ENCODE data around the gene TYK2.
"Not testable (repeated sequence)": the region's sequence is repeated elsewhere in the genome, so short reads cannot be mapped to it uniquely, and the experiment has no call there.

The TYK2 gene

DNA sequence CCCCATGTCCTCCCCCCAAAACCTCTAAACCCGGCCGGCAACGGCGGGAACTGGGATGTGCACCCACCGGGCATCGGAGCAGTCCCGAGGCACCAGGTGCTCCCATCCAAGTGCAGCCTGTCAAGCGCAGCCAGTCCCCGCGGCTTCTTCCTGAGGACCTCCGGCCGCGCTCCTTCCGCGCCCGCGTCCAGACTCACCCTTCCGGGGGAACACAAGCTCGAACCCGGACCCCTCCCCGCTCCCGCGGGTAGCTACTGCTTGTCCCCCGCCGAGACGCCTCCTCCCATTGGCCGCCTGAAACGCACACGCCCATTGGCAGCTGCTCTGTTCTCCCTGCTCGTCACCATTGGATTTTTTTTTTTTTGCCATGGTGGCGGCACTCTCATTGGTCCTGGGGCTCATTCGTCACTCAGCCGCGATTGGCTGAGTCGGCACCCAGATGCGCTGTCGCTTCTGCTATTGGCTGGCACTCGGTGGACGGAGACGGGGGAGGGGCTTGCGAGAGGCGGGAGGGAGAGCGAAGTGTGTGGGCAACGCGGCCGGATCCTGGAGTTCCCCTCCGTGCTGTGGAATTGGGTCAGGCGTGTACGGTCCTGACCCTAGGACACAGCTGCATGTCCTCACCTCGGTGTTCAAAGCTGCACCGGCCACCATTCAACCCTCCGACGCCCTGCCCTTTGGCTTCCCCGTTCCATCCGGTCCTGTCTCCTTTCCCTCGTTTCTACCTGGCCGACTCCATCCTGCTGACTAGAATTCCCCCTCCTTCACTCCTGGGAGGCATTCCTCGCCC lies at the start of gene TYK2:
Gene TYK2, minus strand, starts transcription at position 260 of the 790 bp plus-strand sequence. CDS start 2,166 bp downstream, outside the sequence.
- peak; percentile 99 for DNase-seq (ENCODE audit: low spot score)

DNA sequence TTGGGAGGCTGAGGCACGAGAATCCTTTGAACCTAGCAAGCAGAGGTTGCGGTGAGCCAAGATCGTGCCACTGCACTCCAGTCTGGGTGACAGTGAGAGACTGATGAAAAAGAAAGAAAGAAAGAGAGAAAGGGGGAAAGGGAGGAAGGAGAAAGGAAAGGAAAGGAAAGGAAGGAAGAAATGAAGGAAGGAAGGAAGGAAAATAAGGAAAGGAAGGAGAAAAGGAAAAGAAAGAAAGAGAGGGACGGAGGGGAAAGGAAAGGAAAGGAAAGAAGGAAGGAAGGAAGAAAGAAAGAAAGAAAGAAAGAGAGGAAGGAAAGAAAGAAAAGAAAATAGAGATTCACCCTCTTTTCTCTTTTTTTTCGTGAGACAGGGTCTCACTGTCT lies 48.6 kb upstream of the TYK2 start:
- no peak for DNase-seq (ENCODE audit: low spot score)

DNA sequence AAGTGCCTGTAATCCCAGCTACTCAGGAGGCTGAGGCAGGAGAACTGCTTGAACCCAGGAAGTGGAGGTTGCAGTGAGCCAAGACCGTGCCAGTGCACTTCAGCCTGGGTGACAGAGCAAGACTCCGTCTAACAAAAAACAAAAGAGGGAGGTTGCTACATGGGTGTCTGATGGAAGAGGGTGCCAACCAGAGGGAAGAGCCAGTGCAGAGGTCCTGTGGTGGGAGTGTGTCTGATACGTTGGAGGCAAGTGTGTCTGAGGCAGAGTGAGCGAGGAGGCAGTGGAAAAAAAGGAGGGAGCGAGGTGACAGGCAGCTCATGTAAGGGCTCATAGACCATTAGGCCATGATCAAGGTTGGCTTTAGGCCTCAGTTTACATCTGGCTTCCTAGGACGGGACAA lies 46.8 kb upstream of the TYK2 start:
- no peak for DNase-seq (ENCODE audit: low spot score)

DNA sequence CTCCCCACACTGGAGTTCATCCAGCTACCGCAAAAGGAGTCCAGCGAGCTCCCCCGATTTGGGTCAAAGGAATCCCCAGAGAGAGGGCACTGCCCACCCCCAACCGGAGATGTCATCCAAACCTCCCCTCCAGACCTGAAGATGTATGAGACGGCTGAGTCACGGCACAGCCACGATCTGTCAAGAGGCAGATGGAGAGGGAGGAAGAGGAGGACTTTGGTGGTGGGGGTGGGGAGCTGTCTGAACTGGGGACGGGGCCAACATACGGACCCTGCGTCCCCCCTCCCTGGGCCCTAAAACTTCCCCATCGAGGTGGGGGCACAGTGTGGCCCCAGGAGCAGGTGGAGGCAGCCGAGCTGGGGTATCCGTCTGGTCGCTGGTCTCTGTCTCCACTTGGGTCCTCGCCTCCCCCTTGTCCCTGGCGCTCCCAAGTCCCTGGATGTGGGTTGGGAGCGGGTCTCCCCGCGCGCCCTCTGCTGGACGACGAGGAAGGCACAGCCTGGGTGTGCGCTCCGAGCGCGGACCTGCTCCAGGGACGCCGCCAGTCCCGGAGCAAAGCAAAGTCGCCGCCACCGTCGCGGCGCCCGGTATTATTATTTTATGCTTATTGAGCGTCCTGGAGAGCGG lies 43.8 kb upstream of the TYK2 start:
- DNase-seq (ENCODE audit: low spot score) = peak; percentile 79

DNA sequence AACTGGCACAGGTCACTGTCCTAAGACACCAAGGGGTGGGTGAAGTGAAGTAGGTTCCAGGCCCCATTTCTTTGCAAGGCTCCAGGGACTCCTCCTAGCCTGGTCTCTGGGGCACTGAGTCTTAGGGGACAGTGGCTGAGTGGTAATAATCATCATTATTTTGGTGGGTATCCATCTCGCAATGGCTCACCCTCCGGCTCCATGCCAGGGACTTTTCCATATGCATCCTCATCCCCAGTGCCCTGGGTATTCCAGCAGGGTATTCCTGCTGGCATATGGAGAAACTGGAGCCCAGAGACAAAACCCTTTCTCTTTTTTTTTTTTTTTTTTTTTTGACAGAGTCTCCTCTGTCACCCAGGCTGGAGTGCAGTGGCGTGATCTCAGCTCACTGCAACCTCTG lies 42.5 kb upstream of the TYK2 start:
- DNase-seq (ENCODE audit: low spot score) = no peak

DNA sequence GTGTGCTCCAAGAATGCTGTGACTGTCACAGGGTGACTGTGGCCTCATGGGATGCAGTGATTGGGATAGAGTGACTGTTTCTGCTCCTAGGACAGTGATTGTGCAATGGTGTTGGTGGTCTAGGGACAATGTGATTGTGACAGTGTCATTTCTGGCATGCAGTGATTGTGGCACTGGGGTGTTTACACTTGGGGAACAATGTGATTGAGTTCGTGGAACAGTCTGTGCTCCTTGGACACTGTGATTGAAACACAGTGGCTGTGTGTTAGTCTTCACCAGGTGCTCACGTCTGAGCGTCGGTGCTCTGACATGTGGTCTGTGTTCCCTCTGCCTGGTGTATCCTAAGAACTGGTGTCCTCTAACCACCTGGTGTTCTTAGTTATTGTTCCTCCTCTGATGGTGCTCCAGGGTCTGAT lies 41.7 kb upstream of the TYK2 start:
- DNase-seq (ENCODE audit: low spot score) = no peak

DNA sequence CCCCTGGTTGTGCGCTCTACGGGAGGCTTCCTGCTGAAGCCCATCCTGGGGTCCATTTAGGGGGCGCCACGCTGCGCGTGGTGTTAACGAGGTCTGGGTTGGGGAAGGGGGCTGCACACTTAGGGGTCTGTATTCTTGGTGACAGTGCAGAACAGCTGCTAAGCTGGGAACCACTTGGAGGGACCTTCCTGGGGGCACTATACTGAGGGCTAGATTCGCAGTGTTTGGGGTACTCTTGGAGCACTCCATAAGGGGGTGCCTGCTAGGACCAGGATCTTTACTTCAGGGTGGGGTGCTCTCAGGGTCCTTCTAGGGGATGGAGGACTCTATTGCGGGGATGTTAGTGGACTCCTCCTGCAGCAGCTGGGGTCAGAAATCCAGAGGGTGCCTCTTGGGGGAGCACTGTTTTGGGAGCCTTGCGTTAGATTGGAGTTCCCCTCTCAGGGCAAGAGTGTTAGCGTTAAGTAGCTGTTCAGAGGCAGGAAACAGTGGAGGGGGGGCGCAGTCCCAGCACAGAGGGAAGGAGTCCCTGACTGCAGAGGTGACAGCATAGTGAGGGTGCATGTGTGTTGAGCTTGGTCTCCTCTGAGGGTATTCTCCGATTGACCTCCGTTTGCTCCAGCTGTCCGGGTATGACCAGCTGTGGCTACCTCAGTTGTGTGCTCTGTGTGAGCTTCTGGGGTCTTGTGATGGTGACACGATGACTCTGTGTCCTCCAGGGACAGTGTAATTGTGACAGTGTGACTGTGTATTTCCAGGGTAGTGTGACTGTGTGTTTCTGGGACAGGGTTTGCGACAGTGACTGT lies 41.1 kb upstream of the TYK2 start:
- no peak for DNase-seq (ENCODE audit: low spot score)

DNA sequence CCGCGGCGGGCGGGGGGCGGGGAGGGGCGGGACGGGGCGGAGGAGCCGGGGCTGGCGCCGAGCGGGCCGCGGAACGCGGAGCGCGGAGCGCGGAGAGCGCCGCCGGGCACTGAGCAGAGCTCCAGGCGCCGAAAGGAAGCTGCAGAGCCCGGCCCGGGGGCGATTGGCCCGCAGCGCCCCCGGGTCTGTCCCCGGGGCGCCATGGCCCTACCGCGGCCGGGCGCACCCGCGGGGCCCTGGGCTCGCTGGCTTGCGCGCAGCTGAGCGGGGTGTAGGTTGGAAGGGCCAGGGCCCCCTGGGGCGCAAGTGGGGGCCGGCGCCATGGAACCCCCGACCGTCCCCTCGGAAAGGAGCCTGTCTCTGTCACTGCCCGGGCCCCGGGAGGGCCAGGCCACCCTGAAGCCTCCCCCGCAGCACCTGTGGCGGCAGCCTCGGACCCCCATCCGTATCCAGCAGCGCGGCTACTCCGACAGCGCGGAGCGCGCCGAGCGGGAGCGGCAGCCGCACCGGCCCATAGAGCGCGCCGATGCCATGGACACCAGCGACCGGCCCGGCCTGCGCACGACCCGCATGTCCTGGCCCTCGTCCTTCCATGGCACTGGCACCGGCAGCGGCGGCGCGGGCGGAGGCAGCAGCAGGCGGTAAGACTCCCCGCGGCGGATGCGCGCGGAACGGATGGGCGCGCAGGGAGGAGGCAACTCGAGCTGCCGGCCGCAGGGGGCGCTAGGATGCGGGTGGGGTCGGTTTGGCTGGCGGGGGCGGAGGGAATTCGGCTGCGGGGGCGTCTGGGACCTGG lies 40.3 kb upstream of the TYK2 start, which contains the start of gene PDE4A:
Gene PDE4A, plus strand, starts transcription at position 95 of the 796 bp plus-strand sequence. Its CDS starts 227 bp downstream, at position 322.
- no peak for DNase-seq (ENCODE audit: low spot score)

DNA sequence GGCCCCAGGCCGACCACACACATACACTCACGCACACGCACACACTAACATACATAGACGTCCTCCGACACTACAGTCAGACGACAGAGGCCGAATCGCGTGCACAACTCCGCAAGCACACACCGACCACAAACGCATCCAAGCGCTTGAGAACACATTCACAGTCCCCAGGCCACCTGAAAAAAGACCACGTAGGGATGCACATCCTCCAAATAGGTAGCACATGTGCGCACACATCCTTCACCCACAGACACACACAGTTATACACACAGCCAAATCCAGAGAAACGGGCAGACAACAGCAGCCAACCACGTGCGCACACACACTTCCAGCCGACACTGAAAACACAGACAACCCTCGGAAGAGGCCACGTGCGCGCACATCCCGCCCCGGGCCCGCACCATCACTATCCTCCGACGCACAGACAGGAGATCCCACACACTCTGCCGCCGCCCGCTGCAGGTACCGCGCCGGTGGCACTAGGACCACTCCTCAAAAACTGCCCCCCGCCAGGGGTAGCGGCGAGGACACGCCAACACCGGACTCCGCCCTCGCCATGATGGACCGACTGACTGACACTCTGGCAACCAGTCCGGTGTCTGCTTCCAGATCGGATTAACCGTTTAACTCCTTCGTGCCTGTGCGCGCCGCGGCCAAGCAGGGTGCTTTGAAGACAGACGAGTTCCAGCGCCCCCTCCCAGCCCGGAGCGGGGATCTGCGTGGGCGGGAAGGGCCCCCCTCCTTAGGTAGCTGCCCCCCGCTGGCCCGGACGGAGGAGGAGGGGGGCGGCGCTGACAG lies 39.5 kb upstream of the TYK2 start:
- DNase-seq (ENCODE audit: low spot score) = peak; percentile 92

DNA sequence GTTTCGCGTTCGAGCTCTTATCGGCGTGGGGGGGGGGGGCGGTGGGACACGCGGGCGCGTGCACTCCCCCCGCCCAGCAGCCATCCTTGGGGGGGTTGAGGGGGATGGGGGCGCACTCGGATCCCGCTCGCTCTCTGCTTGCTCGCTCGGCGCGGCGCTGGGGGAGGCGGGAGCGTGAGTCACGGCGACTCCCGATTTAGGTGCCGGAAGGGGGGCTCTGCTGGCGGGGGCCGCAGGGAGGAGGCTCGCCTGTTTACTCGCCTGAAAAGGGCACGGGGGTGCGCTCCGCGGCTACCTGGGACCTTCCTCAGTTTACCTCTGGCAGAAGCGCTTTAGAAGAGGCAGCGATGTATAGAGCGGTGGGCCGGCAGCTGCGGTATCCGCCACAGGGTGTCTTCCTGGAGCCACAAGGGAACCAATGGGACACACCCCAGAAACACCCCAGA lies 38.9 kb upstream of the TYK2 start:
- no peak for DNase-seq (ENCODE audit: low spot score)

DNA sequence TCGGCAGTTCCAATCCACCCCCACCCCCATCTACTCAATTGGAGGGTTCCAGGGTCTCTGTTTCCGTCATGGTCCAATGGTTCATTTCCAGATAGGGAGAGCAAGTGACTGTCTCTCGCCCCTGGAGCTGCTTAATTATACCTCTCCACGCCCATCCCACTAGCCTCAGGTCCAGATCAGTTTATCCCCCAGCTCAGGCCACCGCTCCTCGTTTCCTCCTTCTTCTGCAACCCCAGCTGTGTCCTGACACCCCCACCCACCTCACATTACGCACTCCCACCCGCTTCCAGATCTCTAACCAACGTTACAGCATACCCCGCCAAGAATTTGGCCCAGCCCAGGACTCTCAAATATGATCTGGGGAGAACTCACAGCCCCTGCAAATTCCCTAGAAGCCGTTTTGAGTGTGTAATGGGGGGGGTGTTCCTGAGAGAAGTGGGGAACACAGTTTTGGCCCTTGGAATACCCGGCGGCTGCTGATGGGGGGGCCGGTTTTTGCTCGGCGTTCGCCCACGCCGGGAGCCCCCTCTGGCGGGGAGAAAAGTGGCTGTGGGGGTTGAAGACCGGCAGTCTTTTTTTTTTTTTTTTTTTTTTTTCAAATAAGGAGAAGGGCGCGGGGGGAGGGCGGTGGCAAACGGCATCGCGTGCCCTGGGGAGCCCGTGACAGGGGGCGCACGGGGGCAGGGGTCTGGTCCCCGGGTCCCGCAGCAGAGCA lies 38.3 kb upstream of the TYK2 start:
- no peak for DNase-seq (ENCODE audit: low spot score)

DNA sequence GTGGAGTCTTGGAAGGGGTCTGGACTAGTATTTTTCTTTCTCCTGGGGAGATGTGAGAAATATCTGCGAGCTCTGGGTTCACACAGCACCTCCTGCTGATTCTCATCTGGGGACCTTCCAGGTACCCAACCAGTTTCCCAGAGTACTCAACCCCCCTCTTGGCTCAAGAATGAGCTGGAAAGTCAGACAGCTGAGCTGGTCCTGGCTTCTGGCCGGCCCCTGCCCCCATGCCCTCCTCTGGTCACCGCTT lies 37.8 kb upstream of the TYK2 start:
- DNase-seq (ENCODE audit: low spot score) = peak; percentile 70

DNA sequence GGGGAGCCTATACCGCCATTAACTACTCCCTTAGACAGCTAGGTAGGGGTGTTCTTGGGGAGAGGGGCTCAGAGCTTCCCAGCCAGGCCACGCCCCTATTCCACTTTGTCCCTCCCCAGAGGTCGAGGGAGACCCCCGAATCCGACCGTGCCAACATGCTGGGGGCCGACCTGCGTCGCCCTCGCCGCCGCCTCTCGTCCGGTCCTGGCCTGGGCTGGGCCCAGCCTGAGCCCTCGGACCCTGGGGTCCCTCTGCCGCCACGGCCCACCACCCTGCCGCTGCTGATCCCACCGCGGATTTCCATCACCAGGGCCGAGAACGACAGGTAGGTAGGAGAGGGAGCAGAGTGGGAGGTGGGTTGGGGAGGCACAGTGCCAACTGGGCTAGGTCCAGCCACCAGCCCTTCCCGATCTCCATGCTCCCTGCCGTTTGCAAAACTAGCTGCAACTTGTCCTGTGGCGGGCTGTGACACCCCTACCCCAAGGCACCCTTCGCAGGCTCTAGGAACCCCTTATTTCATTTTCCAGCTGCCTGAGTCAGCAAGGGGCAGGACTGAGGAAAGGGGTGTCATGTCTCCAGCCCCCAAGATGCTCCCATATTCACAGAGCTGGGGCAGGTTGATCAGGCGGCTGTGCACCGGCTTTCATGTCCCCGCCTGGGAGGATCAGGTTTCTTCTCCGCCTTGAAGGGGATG lies 37.3 kb upstream of the TYK2 start:
- peak; percentile 69 for DNase-seq (ENCODE audit: low spot score)

DNA sequence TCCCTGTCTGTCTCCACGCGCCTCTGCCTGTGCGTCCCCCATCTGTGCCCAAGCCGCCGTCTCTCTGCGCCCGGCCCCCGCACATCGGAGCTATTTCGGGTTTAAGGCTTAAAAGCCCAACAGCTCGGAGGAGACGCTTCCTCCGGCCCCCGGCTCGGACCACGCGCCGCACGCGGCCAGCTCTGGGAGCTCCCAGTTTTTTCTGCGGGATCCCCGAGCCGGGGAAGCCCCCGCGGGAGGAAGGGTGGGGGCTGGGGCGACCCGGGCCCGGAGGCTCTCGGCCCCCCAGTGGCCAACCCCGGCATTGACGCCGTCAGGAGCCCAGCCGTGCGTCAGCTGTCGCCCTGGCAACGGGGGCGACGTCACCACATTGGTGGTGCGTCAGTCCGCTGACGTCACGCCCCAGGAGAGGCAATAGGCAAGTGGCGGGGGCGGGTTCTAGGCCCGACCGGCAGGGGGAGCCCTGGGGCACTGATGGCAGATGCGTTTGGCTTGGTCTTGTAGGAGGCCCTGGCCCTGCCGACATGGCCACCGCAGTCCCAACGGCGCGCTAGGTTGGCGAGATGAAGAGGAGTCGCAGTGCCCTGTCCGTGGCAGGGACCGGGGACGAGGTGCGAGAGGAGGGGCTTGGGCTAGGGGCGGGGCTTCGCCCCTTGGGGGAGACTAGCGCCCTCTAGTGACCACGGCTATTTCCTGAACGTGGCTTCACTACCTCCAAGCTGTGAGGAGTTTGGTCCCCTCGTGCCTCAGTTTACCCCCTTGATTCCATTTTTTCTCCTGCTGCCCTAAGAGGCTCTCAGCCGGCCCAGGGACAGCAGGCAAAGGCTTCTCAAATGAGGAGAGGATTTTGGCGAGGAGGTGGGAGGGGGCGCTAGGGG lies 36.2 kb upstream of the TYK2 start:
- peak; percentile 84 for DNase-seq (ENCODE audit: low spot score)

DNA sequence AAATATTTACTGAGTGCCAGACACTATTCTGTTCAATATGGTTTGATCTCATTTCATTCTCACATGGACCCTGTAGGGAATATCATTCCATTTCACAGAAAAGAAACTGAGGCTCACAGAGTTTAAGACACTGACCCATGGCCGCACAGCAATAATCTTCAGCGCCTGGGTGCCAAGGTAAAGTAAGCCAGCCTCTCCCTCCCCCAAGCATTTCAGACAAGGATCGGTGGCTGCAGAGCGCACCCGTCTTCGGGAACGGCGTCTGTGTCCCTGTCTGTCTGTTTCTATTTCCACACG lies 35.7 kb upstream of the TYK2 start:
- no peak for DNase-seq (ENCODE audit: low spot score)

DNA sequence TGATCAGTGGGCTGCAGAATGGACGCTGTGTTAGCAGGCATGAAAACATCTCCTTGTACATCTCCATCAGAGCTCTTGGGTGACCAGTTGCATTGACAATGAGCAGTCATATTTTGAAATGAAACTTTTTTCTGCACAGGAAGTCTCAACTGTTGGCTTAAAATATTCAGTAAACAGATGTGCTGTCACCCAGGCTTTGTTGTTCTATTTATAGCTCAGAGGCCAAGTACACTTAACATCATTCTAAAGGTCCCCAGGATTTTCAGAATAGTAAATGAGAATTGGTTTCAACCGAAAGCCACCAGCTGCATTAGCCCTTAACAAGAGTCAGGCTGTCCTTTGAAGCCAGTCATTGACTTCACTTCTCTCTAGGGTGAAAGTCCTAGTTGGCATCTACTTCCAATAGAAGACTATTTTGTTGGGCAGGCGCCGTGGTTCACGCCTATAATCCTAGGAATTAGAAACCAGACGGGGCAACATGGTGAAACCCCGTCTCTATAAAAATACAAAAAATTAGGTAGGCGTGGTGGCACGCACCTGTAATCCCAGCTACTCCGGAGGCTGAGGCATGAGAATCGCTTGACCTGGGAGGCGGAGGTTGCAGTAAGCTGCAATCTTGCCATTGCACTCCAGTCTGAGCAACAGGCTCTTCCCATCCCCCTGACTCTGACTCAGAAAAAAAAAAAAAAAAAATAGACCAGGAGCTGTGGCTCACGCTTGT lies 32.0 kb upstream of the TYK2 start:
- no peak for DNase-seq (ENCODE audit: low spot score)

DNA sequence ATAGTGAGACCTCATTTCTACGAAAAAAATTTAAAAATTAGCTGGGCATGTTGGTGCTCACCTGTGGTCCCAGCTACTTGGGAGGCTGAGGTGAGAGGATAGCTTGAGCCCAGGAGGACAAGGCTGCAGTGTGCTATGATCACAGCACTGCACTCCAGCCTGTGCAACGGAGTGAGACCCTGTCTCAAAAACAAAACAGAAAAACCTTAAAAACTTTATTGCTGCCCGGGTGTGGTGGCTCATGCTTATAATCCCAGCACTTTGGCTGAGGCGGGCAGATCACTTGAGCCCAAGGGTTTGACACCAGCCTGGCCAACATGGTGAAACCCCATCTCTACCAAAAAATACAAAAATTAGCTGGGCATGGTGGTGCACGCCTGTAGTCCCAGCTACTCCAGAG lies 30.9 kb upstream of the TYK2 start:
- not testable (repeated sequence) for DNase-seq (ENCODE audit: low spot score)

DNA sequence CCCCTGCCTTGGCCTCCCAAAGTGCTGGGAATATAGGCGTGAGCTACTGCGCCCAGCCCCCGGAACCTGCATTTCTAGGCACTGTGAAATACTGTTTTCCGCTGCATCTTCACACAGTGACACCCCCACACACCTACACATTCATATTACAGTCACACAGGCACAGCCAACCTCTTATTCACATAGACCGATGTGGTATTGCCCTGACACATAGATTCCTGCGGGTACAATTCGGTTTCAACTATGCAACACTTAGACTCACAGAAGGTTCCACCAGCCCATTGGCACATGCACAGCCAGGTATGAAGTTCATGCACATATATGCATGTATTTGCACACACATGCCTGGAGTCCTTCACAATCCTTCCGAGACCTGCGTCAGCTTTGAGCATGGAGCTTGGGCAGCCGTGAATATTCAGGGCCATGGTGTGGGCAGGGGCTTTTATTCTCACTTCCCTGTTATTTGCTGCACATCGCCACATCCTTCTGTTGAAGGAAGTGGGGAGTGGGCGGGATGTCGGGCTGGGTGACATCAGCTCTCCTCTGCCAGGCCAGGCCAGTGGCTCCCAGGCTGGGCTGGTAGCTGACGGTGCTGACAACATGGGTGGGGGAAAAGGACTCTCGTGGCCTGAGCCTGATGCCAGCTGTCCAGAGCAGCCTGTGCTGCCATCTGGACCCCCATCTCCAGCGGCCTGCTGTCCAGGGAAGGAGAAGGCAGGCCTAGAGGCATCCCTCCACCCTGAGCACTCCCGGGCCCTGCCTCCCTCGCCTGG lies 28.3 kb upstream of the TYK2 start:
- DNase-seq (ENCODE audit: low spot score) = peak; percentile 65
